MCF 10A (cell line): ENCODE measurements around the gene CPNE6. TPM values are rescaled to one million over a fixed set of nuclear protein-coding genes. Genes with fewer than 3 reads are reported as not detected.

ENCODE experiments used
- BruUV-seq: library from RNA; stranded (reverse); fragments of 400-500 nt; replicated peaks from 2 replicates; lab custom pipeline; 2021; lab: Mats Ljungman, UMichigan
- CTCF ChIA-PET: fragments of 300-600 bp; sonication (Branson Sonifier 250); formaldehyde crosslinking; extraction: SDS; loops from one replicate; lab custom pipeline; 2021; ENCODE audit warnings: antibody characterized with exemption, inconsistent platforms; lab: Yijun Ruan, JAX
- POLR2A ChIA-PET: fragments of 300-600, 350-650 bp; sonication (Branson Sonifier 250); formaldehyde crosslinking; extraction: SDS; loops from one replicate; lab custom pipeline; 2020; ENCODE audit warnings: antibody characterized with exemption, inconsistent platforms; lab: Yijun Ruan, JAX
- DNase-seq: peaks from one replicate; pipeline ENCODE4 v3.0.0-alpha.2; 2018; ENCODE audit not compliant: unreplicated experiment
- H3K27ac Mint-ChIP-seq: one replicate; pipeline ENCODE4 v1.8.0; 2022; ENCODE audit warnings: mild to moderate bottlenecking, low read depth, mixed read lengths; ENCODE audit not compliant: unreplicated experiment
- H3K27me3 Mint-ChIP-seq: one replicate; pipeline ENCODE4 v1.8.0; 2022; ENCODE audit warnings: mixed read lengths; ENCODE audit not compliant: insufficient read depth, unreplicated experiment
- H3K36me3 Mint-ChIP-seq: one replicate; pipeline ENCODE4 v1.8.0; 2022; ENCODE audit warnings: mild to moderate bottlenecking, moderate library complexity, mixed read lengths; ENCODE audit not compliant: insufficient read depth, unreplicated experiment
- H3K4me1 Mint-ChIP-seq: one replicate; pipeline ENCODE4 v1.8.0; 2022; ENCODE audit warnings: mixed read lengths; ENCODE audit not compliant: insufficient read depth, unreplicated experiment
- H3K4me3 Mint-ChIP-seq: one replicate; pipeline ENCODE4 v1.8.0; 2022; ENCODE audit warnings: mild to moderate bottlenecking, moderate library complexity, mixed read lengths; ENCODE audit not compliant: unreplicated experiment
- H3K9me3 Mint-ChIP-seq: one replicate; pipeline ENCODE4 v1.8.0; 2022; ENCODE audit warnings: mixed read lengths; ENCODE audit not compliant: unreplicated experiment
- intact Hi-C: fragments of 100-400 bp; cut with micrococcal nuclease; formaldehyde crosslinking; loops from 2 replicates; pipeline ENCODE4 v1.14.1; 2022
- total RNA-seq: library from RNA; stranded (reverse); gene quantifications from 2 replicates; pipeline ENCODE4 v1.2.3, GENCODE V29; 2022
- TF ChIP-seq, protein P1 (sequence below): fragments of 200-600 bp; IDR thresholded peaks from one replicate; pipeline ENCODE4 v1.8.0; 2022; ENCODE audit warnings: antibody characterized with exemption, mild to moderate bottlenecking; ENCODE audit not compliant: unreplicated experiment

CPNE6 gene
- total RNA-seq, 1 experiment from 2014 or later, result not detected

DNA sequence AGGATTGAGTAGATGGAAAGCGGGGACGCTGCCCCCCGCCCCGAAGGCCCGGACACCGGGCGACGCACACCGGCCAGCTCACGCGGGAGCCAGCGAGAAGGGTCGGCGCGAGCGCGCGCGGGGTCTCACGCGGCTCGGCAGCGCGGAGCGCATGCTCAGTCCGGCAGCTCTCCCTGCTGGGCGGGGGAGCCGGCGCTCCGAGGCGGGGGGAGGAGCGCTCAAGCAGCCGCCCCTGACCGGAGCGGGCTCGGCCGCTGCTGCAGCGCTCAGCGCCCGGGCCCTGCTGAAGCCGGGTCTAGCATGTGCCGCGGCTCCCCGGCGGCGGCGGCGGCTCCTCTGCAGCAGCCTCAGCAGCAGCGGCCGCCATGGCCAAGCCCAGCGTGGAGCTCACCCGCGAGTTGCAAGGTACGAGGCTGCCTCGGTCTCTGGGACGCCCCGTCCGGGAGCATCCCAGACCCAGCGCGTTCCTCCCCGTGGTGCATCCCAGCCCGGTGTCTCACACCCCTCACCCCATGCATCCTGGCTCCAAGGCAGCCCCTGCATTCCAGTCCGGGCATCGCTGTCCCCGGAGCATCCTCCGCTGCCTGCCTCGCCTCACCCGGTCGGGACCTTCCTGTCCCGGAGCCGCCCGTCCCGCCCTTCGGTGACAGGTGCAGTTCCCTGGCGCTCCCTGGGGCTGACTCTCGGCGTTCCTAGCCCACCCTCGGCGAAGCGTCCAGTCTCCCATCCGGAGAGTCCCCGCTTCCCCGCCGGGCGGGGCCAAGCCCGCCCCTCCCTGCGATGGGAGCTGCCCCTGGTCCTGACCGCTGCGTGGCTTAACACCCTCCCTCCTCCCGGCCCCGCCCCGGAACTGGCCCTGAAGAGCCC lies 19.3 kb upstream of the CPNE6 start, which contains the start of gene CARMIL3:
Gene CARMIL3, plus strand, starts transcription at position 221 of the 867 bp plus-strand sequence. Its CDS starts 145 bp downstream, at position 366.
- H3K27me3 Mint-ChIP-seq, result peaks cover 82% of the 10 kb centered on the region
- intact Hi-C loops, result loop anchor here (2.0 kb wide), 1 partner anchor 29 kb away; no protein-coding TSS in a partner anchor
- DNase-seq, result peak; percentile 27
- BruUV-seq, result no TSS peak
- ChIA-PET CTCF (interaction anchor here (0.8 to 1.1 kb wide), 5 partner anchors 18 to 268 kb away, joined by 3 to 7 read pairs (median 3); partner anchors contain the start of gene IRF9), POLR2A (interaction anchor here (0.8 to 1.4 kb wide), 3 partner anchors 19 to 42 kb away, joined by 3 to 6 read pairs (median 3); partner anchors contain the start of gene PCK2)
- H3K36me3 Mint-ChIP-seq, result peaks cover 9% of the 10 kb centered on the region
- H3K4me1 Mint-ChIP-seq, result peaks cover 12% of the 10 kb centered on the region
- TF ChIP-seq, protein P1, sequence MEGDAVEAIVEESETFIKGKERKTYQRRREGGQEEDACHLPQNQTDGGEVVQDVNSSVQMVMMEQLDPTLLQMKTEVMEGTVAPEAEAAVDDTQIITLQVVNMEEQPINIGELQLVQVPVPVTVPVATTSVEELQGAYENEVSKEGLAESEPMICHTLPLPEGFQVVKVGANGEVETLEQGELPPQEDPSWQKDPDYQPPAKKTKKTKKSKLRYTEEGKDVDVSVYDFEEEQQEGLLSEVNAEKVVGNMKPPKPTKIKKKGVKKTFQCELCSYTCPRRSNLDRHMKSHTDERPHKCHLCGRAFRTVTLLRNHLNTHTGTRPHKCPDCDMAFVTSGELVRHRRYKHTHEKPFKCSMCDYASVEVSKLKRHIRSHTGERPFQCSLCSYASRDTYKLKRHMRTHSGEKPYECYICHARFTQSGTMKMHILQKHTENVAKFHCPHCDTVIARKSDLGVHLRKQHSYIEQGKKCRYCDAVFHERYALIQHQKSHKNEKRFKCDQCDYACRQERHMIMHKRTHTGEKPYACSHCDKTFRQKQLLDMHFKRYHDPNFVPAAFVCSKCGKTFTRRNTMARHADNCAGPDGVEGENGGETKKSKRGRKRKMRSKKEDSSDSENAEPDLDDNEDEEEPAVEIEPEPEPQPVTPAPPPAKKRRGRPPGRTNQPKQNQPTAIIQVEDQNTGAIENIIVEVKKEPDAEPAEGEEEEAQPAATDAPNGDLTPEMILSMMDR, result no peak
- H3K9me3 Mint-ChIP-seq, result no peaks in the 10 kb centered on the region
- H3K4me3 Mint-ChIP-seq, result peak within 1 kb of the TSS; percentile 61
- no peak within 1 kb of the TSS for H3K27ac Mint-ChIP-seq

DNA sequence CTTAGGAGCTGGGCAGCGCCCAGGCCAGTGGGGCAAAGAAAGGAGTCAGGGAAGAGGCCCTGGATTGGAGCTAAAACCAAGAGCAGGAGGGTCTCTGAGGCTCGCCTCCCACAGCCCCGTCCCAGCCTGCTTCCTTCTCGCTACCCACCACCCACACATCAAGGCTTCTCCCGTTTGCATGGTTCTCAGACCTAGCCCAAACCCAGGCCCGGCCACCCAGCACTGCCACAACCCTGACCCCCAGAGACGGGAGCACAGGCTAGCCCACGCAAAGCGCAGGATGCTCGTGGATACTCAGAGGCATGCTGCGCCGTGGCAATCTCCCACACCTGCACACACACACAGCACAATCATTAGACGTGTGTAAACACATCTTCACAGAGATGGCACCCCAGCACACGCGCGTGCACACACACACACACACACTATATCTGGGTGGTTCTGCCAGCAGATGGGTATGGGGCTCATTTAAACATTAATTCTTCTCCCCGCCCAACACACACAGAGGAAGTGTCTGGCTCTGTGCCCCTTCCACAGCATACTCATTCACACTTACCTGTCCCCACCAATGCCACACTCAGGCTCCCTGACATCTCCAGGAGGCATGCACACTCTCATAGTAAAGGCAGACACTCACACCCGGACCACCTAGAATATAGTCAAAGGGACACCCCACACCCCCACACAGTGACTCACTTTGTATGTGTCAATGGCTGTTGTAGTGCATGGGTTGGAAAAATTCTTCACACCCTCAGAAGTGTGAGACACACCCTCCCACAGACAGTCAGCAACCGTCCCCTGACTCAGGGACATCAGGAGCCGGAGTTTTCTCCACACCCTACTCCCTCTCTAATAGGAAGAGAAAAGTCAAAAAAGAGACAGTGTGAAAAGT lies 18.5 kb upstream of the CPNE6 start:
- DNase-seq, result peak; percentile 27
- TF ChIP-seq, protein P1, result no peak
- Mint-ChIP-seq H3K27me3 (peaks cover 91% of the 10 kb centered on the region), H3K4me1 (peaks cover 12% of the 10 kb centered on the region), H3K27ac (no peak overlapping the region), H3K9me3 (no peaks in the 10 kb centered on the region), H3K36me3 (peaks cover 9% of the 10 kb centered on the region), H3K4me3 (peak overlapping the region; percentile 61)
- intact Hi-C loops, result loop anchor here (2.0 kb wide), 1 partner anchor 28 kb away; no protein-coding TSS in a partner anchor
- no TSS peak for BruUV-seq
- ChIA-PET POLR2A (interaction anchor here (0.8 to 1.4 kb wide), 3 partner anchors 20 to 41 kb away, joined by 3 to 6 read pairs (median 3); partner anchors contain the start of gene PCK2), CTCF (interaction anchor here (0.8 to 6.5 kb wide), 3 partner anchors 38 to 92 kb away, joined by 3 to 79 read pairs (median 4); no protein-coding TSS in a partner anchor)

DNA sequence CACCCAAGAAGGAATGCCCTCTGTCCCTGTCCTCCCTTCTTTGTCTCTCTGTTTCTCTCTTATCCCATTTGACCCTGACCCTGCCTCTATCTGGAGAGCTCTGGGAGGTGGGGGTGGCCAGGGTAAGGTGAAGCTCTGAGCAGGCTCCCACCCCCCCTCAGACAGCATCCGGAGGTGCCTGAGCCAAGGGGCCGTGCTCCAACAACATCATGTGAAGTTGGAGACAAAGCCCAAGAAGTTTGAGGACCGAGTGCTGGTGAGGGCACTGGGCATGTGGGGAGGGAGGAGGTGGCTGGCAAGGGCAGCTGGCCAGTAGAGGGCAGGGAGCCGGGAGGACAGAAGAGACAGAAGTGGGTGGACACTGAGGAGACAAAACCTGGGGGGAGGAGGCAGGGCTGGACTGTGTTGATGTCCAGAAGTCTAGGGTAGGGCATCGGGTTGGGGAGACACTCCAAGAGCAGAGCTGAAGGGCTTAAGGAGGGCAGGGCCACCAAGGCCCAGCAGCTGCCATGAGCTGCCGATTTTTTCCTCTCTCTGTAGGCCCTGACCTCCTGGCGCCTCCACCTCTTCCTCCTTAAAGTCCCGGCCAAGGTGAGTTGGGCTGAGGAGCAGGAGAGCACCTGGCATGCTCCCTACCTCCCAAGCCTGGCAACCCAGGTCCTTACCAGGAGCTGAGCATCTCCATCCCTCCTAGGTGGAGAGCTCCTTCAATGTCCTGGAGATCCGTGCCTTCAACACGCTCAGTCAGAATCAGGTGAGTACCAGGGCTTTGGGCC lies 17.6 kb upstream of the CPNE6 start:
- ChIA-PET POLR2A (no interaction called here), CTCF (interaction anchor here (0.6 to 6.5 kb wide), 5 partner anchors 37 to 386 kb away, joined by 3 to 79 read pairs (median 4); no protein-coding TSS in a partner anchor)
- intact Hi-C loops, result loop anchor here (2.0 kb wide), 1 partner anchor 27 kb away; no protein-coding TSS in a partner anchor
- Mint-ChIP-seq H3K9me3 (no peaks in the 10 kb centered on the region), H3K36me3 (peaks cover 9% of the 10 kb centered on the region), H3K4me1 (peaks cover 12% of the 10 kb centered on the region), H3K27ac (no peak overlapping the region), H3K4me3 (no peak overlapping the region), H3K27me3 (peaks cover 89% of the 10 kb centered on the region)
- BruUV-seq, result no TSS peak
- TF ChIP-seq, protein P1, result no peak
- no peak for DNase-seq
